NB4 (cell line): ENCODE data around the gene KRT7.

ENCODE experiments used
- POLR2A ChIP-seq: IDR thresholded peaks from 2 replicates; pipeline ENCODE4 v1.6.1; 2011; ENCODE audit warnings: mild to moderate bottlenecking; ENCODE audit not compliant: insufficient read length; ENCODE audit errors: extremely low read depth
- TF ChIP-seq, protein P1 (sequence below): IDR thresholded peaks from 2 replicates; pipeline ENCODE4 v1.6.1; 2011; ENCODE audit warnings: low read depth, low read length
- TF ChIP-seq, protein P2 (sequence below): IDR thresholded peaks from one replicate; pipeline ENCODE4 v1.5.1; 2012; ENCODE audit warnings: low read depth, low read length

DNA sequence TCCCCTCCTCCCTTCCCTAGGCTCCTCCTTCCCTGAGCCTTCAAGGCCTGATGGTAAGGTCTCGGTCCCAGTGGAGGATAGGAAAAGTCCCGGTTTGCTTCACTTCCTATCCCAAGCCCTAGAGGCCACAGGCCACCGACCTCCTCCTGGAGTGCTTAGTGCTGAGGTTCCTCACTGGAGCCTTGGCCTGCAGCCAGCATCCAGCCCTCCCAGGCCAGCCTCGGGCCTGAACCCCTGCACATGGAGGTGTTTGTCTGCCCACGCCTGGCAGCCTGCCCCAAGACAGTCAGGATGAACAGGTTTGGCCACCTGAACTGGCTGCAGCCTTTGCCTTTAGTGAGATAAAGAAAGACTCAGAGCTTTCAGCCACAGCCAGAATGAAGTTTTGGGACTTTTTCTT is 15.8 kb upstream of the KRT7 start:
- TF ChIP-seq, protein P1, sequence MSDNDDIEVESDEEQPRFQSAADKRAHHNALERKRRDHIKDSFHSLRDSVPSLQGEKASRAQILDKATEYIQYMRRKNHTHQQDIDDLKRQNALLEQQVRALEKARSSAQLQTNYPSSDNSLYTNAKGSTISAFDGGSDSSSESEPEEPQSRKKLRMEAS: no peak
- TF ChIP-seq, protein P2, sequence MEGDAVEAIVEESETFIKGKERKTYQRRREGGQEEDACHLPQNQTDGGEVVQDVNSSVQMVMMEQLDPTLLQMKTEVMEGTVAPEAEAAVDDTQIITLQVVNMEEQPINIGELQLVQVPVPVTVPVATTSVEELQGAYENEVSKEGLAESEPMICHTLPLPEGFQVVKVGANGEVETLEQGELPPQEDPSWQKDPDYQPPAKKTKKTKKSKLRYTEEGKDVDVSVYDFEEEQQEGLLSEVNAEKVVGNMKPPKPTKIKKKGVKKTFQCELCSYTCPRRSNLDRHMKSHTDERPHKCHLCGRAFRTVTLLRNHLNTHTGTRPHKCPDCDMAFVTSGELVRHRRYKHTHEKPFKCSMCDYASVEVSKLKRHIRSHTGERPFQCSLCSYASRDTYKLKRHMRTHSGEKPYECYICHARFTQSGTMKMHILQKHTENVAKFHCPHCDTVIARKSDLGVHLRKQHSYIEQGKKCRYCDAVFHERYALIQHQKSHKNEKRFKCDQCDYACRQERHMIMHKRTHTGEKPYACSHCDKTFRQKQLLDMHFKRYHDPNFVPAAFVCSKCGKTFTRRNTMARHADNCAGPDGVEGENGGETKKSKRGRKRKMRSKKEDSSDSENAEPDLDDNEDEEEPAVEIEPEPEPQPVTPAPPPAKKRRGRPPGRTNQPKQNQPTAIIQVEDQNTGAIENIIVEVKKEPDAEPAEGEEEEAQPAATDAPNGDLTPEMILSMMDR: no peak
- TF ChIP-seq POLR2A: no peak
